GM19468 (cell line): Measurements from ENCODE around the gene DCLK1.

Experiments used
- ATAC-seq: cut with Tn5 transposase; IDR thresholded peaks from one replicate; pipeline ENCODE4 v1.9.1; 2021; ENCODE audit warnings: mild to moderate bottlenecking, moderate library complexity, moderate number of reproducible peaks; ENCODE audit not compliant: unreplicated experiment; ENCODE audit errors: extremely low read depth

DCLK1 gene

GRCh38 chr13:35849256-35849644, 281.9 kb downstream of the DCLK1 start:
- ATAC-seq, result no peak

GRCh38 chr13:35848336-35849255, 282.6 kb downstream of the DCLK1 start:
- no peak for ATAC-seq

- no peak for ATAC-seq
These were observed 287.9 kb downstream of the DCLK1 start for GRCh38 chr13:35843272-35843671.

GRCh38 chr13:35841060-35841521, 290.1 kb downstream of the DCLK1 start:
- no peak for ATAC-seq

- no peak for ATAC-seq
These were observed 291.4 kb downstream of the DCLK1 start for GRCh38 chr13:35839806-35840205.

GRCh38 chr13:35838356-35838755, 292.8 kb downstream of the DCLK1 start:
- no peak for ATAC-seq

GRCh38 chr13:35836446-35836845, 294.7 kb downstream of the DCLK1 start:
- no peak for ATAC-seq

GRCh38 chr13:35835989-35836388, 295.2 kb downstream of the DCLK1 start:
- ATAC-seq, result no peak

- no peak for ATAC-seq
These were observed 297.4 kb downstream of the DCLK1 start for GRCh38 chr13:35833608-35834275.

GRCh38 chr13:35833031-35833430, 298.2 kb downstream of the DCLK1 start:
- ATAC-seq, result no peak

GRCh38 chr13:35832551-35832950, 298.6 kb downstream of the DCLK1 start:
- ATAC-seq, result no peak

- ATAC-seq, result no peak
These were observed 300.2 kb downstream of the DCLK1 start for GRCh38 chr13:35830850-35831450.

GRCh38 chr13:35826626-35827254, 304.4 kb downstream of the DCLK1 start:
- ATAC-seq, result no peak

GRCh38 chr13:35824825-35825224, 306.4 kb downstream of the DCLK1 start:
- ATAC-seq, result no peak

GRCh38 chr13:35824395-35824794, 306.8 kb downstream of the DCLK1 start:
- ATAC-seq, result no peak

GRCh38 chr13:35822666-35823065, 308.5 kb downstream of the DCLK1 start:
- ATAC-seq, result no peak

- no peak for ATAC-seq
These were observed 312.5 kb downstream of the DCLK1 start for GRCh38 chr13:35818633-35819067.

GRCh38 chr13:35817642-35818607, 313.3 kb downstream of the DCLK1 start:
- no peak for ATAC-seq

GRCh38 chr13:35814605-35815011, 316.6 kb downstream of the DCLK1 start:
- ATAC-seq, result no peak
